ACHN (cell line): ENCODE data around the gene ELK4.

Experiments
- DNase-seq: peaks from one replicate; pipeline ENCODE4 v3.0.0-alpha.2; 2015
- in situ Hi-C: cut with HindIII; loops from 2 replicates; pipeline ENCODE4 v1.10.0; 2017; ENCODE audit warnings: low sequenced_read_pairs, low pct_ligation_motif_present, low pct_unique_long_range_greater_than_20kb

The ELK4 gene

DNA sequence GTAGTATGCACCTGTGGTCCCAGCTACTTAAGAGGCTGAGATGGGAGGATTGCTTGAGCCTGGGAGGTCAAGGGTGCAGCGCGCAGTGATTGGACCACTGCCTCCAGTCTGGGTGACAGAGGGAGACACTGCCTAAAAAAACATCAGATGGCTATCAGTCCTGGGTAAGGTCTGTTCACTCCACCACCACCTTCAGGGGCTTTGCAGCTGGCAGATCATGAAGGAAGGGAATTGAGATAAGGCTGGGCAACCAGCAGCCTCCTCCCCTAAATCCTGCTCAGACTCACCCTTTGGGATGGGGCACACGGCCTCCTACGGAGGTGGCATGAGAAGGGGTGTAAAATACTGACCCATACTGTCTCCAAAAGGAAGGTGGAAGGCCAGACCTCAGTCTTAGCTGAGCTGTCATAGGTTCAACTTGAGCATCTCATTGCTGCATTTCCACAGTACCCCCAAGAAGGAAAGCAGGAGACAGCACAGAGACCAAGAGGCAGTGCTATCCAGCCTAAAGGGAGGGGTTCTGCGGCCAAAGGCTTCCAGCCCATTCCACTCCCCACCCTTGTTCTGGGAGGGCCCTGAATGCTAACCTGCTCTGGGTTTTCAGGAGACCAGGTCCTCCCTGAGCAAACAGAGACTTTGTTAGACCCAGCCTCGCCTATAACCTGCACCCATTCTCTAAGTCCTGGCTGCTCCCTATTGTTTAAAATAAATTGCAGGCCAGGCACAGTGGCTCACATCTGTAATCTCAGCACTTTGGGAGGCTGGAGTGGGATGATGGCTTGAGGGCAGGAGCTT lies 34.8 kb upstream of the ELK4 start:
- in situ Hi-C loops, result no loop called here
- DNase-seq, result no peak

DNA sequence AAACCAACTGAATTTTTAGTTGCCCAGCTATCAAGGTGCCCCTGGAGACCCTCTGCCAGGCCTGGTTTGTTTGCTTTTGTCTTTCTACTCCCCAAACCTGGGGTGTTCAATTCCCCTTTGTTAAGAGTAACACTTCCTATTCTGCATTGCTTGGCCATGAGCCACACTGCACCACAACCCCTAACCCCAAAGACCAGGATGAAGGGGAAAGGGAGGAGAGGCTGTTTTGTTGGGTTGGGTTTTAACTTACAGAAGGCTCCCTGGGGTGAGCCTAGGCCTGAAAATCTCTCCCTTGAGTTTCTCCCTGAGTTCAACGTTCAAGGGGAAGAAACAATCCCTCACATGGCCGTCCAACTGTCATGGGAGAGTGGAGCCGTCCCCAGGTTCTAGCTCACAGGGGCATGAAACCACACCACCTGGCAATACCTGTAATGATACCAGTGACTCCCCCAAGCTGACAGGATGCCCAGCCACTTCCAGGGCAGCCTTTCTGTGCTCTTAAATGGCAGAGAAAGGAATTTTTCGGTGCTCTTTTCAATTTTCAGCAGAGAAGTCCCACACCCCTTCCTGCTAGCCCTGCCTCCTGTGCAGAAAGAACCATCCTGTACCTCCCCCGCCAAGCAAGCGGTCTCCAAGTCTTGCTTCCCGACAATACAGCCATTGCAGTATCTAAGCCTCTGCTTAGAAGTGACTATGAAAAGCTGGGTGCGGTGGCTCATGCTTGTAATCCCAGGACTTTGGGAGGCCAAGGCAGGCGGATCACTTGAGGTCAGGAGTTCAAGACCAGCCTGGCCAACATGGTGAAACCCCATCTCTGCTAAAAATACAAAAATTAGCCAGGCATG lies 33.6 kb upstream of the ELK4 start:
- in situ Hi-C loops, result no loop called here
- no peak for DNase-seq

DNA sequence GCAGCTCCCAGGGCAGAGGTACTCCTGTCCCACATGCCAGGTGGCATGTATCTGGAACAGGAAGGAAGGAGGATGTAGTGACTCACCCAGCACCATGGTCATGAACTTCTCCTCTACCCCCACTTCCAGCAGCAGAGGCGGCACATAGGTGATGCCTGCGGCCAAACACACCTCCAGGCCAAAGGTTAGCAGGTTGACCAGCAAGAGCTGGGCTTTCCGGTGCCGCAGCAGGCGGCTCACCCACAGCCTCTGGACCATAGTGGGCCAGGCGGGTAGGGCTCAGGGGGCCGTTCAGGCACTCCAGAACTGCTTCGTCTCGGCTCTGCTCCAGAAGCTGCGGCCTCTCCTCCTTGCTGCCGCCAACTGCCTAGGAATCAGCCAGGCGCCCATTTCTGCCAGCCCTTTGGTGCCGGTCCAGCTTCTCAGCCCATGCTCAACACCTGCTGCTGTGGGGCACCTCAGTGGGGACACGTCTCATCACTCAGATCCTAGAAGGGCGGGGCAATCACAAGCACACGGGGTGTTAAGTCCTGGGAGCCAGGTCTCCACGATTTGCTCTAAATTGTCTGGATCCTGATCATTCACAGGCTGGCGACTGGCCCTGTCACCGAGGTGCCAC lies 32.7 kb upstream of the ELK4 start:
- in situ Hi-C loops, result no loop called here
- DNase-seq, result no peak

DNA sequence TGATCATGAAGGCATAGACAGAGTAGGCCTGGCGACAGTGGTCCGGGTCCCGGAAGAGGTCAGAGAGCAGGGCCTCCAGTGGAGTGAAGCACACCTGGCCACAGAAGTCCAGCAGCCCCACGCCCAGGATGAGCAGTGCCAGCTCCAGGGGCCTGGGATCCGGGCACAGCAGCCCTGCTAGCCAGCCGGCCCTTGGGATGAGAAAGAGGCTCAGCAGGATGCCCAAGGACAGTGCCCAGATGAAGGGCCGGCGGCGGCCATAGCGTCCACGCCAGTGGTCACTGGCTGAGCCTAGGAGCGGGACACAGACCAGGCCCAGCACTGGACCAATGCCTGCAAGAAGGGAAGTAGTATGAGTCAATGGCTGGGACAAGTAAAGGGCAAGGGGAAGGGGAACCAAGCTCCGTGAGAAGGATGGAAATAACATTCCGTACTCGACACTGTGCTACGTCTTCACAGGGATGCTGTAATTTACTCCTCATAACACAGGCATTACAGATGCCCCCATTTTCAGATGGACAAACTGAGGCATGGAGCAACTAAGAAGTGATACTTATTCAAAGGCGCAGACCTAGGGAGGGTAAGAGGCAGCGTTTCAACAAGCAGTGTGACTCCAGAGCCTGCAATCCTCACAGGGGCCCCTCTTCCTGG lies 31.6 kb upstream of the ELK4 start:
- in situ Hi-C loops, result no loop called here
- no peak for DNase-seq

DNA sequence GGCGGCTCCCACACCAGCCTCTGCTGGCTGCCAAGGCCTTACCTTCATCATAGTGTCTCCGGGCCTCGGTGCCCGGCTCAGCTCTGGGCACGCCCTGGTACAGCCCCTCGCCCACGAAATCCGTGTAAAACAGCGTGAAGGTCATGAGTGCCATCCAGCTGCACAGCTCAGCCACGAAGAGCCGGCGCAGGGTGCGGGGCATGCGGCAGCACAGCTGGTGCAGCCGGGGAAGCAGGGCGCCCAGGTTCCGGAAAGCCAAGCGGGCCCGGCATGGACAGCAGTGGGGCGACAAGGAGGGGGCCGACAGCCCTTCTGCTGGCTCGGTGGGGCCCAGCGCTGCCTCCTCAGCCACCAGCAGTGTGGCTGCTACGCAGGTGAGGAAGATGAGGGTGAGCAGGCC lies 31.0 kb upstream of the ELK4 start:
- in situ Hi-C loops, result no loop called here
- DNase-seq, result no peak

DNA sequence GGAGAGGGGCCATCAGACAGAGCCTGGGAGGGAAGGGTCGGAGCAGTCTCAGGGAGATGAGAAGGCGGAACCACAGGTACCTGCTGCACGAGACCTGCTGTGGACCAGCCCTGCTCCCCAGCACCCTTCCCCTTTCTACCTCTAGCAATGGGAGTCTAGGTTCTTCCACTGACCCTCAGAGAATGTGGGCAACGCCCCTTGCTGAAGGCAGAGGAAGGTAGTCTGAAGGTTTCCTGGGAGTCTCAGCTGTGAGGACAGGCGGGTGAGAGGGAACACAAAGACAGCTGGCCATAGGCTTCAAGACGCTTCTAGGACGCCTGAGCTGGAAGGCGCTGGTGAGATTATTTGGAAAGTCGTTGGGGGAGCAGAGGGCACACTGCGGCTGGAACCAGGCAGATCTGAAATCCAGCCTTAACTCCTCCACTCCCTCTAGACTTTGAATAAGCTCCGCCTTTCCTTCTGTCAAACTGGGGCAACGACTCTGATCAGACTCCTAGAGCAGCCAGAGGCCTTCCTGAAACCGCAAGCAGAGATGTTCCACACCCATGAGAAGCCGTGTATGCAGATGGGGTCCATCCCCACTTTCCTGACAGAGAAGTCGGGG lies 30.4 kb upstream of the ELK4 start:
- no peak for DNase-seq
- in situ Hi-C loops, result no loop called here

DNA sequence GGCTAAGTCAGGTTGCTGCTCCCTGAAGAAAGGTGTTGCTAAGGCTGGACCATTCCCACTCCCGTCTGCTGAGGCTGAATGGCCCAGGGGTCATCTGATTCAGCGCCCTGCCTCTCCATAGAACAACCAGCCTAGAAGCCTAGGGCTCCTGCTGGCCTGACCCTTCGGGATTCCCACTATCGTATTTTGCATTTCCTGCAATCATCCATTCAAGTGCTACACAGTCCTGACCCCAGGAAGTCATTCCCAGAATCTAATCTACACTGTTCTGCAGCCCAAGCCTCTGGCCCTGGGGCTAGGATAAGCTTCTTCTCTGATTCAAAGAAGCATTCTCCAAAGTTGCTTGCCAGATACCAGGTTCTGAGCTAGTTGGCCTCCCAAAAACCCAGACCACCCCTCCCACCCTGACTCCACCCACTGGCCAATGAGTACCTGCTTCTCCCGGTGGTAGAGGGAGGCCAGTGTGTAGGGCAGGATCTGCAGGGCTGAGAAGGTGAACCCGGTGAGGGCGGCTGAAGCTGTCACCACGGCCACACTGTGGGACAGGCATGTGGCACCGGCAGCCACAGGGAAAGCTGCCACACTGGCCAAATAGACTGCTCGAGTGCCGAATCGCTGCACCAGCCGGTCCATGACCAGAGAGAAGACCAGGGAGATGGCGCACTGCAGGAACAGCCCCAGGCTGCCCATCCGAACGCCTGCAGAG lies 29.8 kb upstream of the ELK4 start:
- DNase-seq, result no peak
- in situ Hi-C loops, result no loop called here

DNA sequence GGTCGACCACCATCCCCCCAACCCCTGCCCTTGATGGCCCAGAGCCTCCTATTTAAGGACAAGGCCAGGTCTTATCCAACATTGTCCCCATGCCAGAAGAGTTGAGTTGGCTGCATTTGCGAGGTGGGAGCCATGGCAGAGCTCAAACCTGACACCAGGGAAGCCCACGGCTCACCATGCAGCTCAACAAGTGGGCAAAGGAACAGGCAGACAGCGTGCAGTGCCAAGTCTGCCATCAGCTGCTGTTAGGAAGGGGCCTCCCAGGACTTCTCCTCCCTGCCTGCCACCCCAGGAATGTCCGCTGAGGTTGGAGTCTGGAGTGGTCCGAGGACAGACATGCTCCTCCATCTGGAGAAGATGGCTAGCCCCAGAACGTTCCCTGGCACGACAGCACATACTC lies 28.6 kb upstream of the ELK4 start:
- in situ Hi-C loops, result no loop called here
- DNase-seq, result no peak

DNA sequence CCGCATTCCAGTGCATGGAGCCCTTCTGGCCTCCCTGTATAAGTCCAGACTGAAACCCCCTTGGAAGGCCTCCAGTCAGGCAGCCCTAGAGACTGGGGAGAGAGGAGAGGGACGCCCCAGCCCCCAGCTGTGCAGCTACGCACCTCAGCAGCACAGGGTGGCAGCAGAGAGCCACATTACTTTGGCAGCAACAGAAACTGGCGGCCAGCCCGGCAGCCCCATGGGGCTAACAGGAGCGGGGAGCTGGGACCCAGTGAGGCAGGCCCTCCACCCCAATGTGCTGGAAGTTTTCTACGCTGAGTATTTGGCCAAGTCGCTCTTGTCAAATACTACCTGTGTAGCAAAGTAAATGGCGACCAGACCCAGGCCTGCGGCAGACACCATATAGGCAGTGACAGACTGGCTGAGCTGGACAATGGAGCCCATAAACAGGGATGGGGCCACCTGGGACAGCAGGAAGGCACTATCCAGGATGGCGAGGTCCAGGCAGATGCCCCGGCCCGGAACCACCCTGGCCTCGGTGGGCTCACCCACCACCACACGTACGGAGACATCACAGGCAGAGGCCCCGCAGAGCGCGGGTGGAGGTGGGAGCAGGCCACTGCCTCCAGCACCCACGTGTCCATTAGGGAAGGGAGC lies 27.3 kb upstream of the ELK4 start:
- in situ Hi-C loops, result no loop called here
- DNase-seq, result peak; percentile 71

DNA sequence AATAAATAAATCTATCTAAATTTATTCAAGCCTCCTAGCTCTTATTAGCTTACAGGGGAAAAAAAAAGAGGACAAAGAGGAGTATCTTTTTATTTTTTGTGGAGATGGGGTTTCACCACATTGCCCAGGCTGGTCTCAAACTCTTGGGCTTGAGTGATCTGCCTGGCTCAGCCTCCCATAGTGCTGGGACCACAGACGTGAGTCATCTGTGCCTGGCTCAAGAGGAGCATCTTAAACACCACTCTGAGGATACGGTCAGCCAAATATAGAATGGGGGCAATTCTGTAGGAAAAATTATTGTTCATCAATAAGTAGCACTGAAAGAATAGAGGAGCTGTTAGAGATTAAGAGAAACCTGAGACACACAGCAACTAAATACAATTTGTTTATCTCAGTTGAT lies 24.4 kb upstream of the ELK4 start:
- DNase-seq, result peak; percentile 45
- in situ Hi-C loops, result no loop called here

DNA sequence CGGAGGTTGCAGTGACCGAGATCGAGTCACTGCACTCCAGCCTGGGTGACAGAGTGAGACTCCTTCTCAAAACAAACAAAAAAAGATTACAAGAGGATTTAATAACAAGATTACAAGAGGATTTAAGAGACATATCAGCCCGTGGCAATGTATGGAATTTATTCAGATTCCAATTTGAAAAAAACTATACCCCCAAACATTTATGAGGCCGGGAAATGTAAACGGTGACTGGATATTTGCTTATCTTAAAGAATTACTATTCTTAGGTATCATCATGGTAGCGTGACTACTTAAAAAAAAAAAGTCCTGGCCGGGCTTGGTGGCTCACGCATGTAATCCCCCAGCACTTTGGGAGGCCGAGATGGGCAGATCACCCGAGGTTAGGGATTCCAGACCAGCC lies 21.2 kb upstream of the ELK4 start:
- in situ Hi-C loops, result no loop called here
- DNase-seq, result no peak

DNA sequence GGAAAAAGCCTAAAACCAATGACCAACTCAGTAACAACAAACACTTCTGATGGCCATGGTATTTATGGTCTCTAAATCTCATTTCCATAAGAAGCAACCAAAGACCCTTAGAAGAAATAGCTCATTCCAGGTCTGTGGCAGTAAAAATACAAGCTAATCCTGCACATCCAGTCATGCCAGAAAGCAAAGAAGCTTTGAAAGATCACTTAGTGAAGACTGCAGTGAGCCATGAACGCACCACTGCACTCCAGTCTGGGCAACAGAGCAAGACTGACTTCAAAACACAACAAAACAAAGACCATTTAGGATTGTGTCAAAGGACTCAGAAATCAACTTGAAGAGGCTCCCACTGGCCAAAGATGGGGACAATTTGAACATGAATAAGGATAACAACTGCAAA lies 18.4 kb upstream of the ELK4 start:
- in situ Hi-C loops, result no loop called here
- no peak for DNase-seq

DNA sequence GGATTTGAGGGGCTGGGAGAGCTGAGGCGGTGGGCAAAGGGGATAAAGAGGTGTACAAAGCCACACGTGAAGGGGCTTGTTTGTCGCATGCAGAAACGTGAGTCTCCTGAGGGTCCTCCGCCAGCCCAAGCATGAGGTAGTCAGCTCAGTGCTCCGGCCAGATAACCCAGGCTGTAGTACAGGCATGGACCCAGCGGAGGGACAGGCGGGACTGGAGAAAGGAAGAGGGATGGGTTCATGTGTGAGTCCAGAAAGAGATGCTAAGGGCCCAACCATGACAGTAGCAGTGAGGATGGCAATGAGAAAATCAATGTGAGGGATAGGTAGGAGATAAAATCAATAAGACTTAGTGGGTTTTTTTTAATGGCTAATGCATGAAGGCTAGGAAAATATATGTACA lies 13.7 kb upstream of the ELK4 start:
- in situ Hi-C loops, result no loop called here
- DNase-seq, result no peak

DNA sequence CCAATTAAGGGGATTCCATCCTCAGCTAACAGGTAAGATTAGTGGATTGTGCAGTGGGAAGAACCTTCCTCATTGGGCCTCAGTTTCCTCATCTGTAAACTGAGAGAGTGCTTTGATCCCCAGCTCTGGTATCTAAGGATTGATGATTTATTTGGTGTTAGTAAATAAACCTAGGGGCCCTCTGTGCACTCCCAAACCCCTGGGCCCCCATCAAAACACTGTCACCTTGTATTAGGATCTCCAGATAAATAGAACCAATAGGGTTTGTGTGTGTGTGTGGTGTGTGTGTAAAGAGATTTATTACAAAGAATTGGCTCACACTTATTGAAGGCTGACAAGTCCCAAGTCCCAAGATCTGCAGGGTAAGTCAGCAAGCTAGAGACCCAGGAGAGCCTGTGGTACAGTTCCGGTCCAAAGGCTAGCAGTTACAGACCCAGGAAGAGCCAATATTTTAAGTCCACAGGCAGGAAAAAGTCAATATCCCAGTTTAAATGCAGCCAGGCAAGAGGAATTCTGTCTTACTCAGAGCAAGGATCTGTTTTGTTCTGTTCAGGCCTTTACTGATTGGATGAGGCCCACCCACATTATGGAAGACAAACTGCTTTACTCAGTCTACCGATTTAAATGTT lies 11.0 kb upstream of the ELK4 start:
- in situ Hi-C loops, result no loop called here
- DNase-seq, result no peak

DNA sequence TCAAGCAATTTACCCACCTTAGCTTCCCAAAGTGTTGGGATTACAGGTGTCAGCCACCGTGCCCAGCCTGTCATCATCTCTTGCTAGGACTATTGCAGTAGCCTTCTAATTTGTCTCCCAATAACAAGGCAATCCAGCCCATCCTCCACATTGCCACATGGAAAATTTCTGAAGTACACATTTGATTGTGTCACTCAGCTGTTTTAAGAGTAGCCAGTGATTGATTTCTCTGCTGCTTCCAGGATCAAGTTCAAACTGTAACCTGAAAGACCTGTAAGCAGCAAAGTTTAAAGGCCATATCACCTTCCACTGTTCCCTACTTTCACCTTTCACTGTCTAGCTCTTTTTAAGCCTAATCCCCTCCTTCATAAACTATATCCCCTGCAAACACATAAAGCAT lies 7.8 kb upstream of the ELK4 start:
- DNase-seq, result no peak
- in situ Hi-C loops, result no loop called here

DNA sequence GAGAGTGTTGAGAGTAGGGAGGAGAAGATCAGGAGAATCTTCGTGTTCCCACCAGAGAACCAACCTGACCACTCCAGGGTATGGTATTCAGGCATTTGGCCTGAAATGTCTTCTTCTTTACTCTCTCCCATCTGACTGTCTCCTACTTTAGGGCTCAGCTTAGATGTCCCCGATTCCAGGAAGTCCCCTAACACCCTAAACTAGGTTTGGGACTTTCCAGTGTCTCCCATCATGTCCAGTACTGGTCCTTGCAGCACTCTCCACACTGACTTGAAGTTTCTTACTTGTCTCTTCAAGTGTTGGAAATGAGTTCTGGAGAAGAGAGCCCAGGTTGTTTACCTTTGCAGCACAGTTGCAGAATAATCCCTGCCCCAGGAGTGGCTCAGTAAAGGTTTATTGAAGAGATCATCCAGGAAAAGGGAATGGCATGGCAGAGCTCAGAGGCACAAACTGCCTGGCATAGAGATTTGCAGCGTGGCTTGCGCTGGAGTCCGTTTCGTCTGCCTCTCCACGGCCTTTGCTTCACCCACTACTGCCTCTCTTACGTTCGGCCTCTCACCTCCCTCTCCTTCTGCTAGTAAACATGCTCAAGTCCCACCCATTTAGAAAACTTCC lies 6.2 kb upstream of the ELK4 start:
- no peak for DNase-seq
- in situ Hi-C loops, result no loop called here

DNA sequence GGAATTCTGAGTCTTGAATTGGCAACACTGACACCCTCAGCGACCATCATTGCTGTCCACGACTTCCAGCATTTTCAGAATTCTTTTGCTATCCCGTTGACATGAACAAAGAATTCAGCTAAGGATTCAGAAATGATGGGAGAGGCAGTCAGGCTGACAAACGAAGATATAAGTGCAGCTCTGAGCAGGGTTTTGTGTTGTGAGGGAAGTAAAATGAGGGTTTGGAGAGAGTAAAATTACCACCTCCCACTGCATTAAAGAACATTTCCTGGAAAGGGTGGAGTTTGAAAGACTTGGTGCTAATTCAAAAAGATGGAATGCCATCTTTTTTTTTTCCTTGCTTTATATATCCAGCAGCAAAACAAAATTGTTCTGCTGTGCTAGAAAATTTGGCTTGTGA lies 4.9 kb upstream of the ELK4 start:
- in situ Hi-C loops, result no loop called here
- no peak for DNase-seq
